Pons (tissue), 1 donor: ENCODE results near the gene TNFAIP2.

Experiments
- DNase-seq: peaks from one replicate; pipeline ENCODE4 v3.0.0-alpha.2; 2016; ENCODE audit warnings: low spot score

Gene TNFAIP2

DNA sequence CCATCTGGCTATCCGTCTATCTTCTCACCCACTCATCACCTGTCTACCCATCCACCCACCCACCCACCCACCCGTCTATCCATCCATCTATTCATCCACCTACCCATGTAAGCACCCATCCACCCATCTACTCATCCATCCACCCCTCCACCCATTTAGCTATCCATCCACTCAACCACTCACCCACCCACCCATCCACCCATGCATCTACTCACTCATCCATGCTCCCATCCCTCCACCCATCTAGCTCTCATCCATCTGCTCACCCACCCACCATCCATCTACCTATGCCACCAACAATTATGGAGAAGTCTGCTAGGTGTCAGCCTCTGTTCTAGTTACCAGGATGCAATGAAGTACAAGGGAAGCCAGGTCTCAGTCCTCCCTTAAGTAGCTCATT, 11.1 kb downstream of the TNFAIP2 start:
- DNase-seq: no peak

DNA sequence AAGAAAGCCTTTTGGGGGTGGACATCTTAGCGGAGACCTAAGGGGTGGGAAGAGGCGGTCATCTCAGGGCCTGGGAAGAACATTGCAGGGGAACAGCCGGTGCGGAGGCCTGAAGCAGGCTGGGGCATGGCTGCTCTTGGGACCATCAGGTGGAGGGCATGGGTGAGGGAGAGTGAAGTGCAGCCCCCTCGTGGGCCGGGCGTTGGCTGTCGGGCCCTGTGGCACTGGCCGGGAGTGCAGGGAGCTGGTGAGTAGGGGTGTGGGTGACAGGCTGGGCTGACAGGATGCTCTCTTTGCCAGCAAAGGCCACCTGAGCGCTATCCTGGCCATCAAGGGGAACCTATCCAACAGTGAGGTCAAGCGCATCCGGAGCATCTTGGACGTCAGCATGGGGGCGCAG, 11.7 kb downstream of the TNFAIP2 start:
- no peak for DNase-seq

DNA sequence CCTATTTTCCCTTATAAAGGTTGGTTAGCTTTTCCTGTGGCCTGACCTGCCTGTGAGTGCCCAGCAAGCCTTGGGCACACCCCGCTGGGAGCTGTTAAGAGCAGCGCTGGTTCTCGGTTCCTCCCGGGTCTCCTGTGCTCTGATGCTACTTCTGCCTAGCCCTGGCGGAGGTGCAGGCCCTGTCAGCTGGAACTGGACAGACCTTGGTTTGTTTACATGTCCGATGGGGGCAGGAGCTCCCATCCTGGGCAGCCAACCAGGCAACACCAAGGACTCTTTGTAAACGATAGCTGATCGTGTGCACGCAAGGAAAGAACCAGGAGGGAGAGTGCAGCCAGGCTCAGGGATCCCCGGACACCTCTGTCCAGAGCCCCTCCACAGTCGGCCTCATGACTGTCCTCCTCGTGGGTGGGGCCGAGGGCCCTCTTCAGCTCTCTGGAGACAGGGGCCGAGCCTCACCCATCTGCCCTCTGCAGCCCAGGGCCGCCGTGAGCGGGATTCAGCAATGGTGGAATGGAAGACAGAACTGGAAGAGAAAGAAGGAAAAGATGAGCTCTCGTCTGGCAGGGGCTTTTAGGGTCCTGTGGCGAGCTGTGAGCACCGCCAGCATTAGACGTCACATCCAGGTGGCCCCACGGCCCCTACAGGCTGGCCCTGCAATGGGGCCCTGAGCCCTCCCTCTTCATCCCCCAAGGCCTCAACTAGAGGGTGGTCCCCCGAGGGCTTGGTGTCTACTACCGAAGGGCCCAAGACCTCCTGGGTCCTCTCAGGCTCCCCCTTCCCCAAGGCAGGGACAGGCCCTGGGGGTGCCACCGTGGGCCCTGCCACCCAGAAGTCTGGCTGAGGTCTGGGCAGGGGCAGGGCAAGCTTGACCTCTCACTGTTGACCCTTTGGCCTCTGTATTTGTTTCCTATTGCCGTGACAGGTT, 12.3 kb downstream of the TNFAIP2 start:
- DNase-seq: no peak

DNA sequence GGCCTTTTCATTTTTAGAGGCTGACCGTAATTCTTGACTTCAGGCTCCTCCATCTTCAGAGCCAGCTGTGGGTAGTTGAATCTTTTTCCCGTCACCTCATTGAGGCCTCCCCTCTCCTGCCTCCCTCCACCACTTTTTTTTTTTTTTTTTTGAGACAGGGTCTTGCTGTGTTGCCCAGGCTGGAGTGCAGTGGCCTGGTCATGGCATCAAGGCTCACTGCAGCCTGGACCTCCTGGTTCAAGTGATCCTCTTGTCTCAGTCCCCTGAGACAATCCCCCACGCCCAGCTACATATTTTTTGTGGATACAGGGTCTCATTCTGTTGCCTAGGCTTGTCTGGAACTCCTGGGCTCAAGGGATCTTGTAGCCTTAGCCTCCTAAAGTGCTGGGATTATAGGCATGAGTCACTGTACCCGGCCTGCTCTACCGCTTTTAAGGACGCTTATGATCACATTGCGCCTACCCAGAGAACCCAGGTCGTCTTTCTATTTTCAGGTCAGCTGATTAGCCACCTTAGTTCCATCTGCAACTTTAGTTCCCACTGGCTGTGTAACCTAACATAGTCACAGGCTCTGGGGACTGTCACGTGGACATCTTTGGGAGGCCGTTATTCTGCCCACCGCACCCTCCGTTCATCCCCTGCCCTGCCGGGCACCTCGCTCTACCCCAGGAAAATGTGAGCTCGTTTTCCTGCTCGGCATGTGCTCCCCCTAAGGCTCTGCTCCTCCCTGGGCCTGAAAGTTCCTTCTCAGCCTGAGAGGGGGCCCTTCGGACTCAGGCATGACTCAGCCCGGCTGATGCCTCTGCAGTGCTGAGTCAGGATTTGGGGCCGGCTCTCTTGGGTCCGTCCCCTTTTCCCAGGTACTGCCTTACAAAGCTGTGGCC, 13.4 kb downstream of the TNFAIP2 start:
- DNase-seq: peak; percentile 20

DNA sequence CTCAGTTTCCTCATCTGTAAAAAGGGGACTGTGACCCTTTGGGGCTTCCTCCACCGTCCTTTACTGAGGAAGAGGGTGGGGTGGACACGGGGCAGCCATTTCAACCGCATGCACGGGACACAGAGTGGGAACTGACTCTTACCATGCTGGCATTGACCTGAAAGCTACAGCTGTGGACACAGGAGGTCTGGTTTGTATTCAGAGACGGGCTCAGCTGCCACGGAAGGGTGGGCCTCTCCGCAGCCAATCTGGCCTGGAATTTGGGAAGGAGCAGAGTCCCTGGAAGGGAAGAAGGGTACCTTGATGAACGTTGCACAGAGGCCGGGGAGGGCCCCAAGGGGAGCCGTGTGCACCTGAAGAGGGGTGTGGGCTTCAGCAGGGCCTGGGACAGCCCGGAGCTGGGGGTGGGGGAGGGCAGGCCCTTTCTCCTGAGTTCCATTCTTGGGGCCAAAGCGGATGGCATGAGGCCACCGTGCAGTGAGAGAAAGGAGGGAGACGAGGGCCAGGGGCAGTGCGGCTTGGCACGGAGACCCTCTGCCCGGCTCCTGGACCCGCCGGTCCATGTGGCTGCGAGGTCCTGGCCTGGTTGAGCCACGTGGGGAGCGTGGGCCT, 14.5 kb downstream of the TNFAIP2 start:
- DNase-seq: no peak

DNA sequence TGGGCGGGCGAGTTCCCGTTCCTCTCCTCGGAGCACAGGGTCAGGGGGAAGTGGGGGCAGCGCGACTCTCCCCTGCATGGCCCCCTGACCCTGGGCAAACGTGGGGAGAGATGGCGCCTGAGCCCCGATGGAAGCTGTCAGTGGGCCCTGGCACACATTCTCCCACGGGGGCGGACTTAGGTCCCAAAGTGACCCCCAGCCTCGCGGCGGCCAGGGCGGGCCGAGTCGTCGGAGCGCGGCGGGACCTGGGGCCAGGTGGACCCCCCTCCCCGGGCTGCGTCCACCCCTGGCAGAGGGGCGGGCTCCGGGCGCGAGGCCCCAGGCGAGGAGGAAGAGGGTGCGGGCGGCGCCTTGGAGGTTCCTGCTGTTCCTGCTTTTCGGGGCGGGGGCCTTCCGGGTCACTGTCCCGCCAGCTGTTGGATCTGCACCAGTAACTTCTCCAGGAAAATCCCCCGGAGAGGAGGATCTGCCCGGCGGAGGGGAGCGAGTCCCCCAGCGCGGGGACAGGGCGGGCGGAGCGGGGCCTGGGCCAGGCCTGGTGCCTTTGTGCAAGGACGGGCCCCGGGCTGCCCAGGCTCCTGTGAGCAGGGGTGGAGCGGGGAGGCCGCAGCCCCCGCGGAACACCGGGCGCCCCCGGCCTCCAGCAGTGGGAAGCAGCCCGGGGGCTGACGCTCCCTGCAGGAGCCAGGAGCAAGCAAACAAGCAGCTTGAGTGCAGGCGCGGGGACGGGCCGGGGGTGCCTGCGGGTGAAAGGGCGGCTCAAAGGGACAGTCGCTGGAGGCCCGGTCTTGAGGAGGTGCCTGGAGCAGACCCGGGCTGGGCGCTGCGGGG, 15.3 kb downstream of the TNFAIP2 start:
- no peak for DNase-seq

DNA sequence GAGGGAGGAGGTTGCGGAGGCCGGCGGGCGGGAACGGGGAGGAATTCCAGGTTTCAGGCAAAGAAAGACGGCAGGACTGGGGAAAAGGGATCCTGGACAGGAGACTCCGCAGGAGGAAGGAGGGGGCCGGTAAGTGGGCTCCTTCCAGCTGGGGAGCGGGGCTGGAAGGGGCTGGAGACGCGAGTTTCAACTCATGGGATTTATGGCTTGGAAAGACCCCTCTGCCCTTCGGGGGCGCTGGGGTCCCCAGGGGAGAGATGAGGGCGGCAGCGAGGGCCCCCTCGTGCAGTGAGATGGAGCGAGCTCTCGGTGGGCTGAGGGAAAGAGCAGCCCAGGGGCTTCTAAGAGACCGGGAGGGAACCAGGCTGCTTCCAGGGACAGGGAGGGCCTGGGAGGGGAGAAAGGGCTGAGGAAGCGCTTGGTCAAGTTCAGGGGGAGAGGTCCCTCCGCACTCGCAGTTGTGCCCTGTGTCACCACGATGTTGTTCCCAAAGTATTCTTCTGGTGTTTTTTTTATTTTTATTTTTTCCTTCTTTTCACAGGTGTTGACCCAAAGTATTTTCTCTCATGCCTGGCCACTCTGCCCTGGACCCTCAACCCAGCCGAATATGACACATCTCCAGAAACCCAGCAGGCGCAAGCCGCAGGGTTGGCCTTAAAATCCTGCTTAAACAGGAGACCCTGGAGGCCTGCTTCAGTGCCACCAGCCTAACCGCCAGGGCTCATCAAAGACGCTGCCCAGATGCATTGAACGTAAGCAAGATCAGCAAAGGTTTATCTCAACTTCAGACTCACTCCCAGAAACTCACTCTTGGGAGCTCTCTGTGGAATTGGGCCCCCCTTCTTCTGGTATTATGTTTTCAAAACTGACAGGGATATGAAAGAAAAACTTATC, 16.1 kb downstream of the TNFAIP2 start:
- DNase-seq: no peak

DNA sequence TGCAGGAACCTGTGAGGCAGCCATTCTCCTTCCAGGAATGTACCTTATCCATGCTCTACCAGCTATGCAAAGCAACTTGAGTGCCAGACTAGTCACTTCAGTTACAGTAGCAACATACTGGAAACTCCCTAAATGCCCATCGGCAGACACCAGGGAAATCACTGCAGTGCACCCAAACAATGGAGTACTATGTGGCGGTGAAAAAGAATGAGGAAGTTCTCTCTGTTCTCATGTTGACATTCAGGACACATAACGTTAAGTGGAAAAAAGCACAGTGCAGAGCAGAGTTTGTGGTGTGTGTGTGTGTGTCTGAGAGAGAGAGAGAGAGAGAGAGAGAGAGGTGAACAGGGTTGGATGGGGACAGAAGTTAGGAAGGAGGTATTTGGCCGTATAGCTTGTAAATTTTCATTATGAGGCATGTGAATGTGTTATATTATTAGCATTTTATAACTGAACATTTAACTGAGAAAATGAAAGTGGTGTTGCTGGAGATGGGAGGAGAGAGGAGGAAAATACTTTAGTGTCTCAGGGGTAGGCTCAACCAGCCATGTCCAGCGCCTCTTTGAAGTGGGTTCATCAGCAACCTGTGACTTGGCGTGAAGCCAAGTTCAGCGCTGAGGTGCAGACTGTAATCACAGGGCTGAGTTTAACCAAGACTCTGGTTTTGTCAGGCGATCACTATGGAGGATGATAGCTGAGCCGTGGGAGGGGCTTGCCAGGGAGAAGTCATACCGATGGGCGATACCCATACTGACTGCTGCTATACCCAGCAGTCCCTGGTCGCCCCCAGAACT, 17.3 kb downstream of the TNFAIP2 start:
- DNase-seq: no peak

DNA sequence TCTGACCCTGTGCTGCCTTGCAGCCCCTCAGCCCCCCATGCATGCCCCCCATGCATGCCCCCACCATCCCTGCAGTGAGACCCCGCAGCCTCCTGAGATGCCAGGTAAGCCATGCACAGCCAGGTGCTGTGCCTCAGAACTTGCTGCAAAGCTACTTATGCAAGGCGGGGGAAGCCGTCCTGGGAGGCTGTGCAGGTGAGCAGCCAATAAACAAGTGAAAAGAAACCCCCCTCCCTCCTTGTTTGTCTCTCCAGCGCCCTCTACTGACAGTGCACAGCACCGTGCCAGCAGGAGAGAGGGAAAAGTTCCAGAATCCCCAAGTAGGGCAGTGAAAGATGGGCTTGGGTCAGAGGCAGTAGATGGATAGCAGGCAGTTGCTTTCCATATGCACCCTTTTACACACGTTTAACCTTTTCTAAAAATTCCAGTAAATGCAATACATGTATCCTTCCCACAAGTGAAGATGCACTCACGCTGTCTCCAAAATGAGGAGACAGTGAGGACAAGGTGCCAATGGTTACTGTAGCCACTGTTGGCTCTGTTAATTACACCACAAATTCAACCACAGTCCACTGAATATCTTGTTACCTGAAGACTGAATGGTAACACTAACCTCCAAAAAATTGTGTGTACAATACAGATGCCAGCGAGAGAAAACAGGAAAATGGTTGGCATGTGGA, 18.0 kb downstream of the TNFAIP2 start:
- peak; percentile 46 for DNase-seq

DNA sequence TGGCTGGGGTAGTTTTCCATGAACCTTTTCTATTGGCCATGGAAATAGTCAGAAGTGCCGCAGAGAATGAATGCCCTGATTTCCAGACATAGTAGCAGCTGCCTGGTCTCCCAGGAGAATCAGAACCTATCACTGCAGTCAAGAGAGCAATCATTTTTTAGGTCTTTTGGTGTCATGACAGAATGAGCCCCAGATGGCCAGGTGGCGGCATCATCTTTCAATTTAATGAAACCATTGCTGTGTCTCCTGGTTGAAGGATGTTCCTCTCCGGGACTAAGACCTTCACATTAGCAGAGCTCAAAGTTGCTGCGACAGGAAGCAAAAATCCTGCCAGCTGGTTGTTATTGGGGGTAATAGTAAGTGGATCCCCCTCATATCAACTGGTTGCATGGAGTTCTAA, 18.8 kb downstream of the TNFAIP2 start:
- peak; percentile 25 for DNase-seq

DNA sequence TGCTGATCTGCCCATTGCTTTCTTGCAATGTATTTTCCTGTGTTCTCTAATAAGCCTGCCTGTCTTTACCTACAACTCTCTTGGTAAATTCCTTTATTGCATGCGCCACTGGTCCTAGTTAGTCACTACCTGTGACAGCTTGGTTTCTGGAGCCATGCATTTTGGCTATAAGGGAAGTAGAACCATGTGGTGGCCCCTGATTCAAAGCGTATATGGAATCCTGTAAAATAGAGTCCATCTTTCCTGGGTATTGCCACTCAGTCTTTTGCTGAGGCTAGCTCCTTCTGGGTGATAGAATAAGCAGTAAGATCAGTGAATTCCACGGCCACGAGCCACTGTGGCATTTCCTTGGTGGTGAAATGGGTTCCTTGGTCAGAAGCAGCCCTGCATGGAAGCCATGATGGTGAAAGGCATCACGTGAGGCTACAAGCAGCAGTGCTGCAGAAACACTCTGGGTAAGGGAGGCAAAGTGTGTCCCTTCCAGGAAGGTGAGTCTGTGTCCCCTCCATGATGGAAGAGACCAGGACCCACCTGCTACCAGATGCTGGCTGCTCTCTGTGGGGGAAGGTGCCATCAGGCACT, 19.6 kb downstream of the TNFAIP2 start:
- no peak for DNase-seq

DNA sequence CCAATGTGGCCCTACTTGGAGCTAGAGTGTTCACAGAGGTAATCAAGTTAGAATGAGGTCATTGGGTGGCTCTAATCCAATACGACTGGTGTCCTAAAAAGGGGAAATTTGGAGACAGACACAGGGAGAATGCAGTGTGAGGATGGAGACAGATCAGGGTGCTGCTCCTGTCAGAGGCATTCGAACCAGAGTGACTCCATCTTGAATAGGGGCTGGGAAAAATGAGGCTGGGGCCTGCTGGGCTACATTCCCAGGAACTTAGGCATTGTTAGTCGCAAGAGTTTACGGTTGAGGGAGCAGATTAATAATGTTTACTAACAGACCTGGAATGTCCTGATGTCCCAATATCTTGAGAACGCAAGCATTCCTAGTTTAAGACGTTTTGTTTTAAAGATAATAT, 20.2 kb downstream of the TNFAIP2 start:
- no peak for DNase-seq

DNA sequence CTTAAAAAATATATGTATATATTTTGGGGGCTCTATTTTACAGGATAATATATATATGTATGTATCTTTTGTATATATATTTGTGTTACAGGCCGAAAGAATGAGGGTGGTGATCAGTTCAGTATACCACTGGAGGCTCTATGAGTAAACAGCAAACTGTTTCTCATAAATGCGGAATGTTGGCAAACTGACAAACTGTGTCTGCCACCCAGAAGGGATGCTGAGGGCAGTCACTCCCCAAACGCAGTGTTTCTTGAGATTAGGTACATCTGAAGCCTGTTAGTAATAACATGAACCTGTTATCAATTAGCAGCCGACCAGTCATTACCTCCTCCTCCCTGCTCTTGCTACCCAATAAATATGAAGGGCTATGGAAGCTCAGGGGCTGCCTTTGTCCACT, 20.8 kb downstream of the TNFAIP2 start:
- no peak for DNase-seq

DNA sequence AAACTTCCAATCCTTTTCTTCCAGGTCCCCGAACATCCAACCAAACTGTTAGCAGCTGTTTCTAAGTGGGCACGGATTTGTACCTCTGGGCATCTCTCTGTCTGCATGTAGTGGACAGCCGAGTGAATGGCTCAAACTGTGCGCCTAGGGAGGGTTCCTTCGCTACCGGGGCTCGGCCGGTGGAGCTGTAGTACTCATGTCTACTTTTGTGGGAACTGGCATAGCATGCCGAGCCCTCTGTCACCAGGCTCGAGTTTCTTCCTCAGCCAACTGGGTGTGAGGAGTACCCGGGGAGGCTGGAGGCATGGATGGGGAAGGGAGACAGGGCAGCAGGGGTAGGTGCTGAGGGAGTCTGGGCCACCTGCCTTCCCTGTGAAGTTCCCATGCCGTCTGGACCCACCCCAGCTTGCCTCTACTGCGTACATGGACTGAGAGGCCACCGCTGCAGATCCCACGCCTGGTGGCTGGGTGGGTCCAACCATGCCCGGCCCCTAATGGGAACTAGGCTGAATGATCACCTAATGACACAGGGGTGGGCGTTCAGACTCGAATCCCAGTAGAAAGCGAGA, 23.0 kb downstream of the TNFAIP2 start:
- DNase-seq: no peak

DNA sequence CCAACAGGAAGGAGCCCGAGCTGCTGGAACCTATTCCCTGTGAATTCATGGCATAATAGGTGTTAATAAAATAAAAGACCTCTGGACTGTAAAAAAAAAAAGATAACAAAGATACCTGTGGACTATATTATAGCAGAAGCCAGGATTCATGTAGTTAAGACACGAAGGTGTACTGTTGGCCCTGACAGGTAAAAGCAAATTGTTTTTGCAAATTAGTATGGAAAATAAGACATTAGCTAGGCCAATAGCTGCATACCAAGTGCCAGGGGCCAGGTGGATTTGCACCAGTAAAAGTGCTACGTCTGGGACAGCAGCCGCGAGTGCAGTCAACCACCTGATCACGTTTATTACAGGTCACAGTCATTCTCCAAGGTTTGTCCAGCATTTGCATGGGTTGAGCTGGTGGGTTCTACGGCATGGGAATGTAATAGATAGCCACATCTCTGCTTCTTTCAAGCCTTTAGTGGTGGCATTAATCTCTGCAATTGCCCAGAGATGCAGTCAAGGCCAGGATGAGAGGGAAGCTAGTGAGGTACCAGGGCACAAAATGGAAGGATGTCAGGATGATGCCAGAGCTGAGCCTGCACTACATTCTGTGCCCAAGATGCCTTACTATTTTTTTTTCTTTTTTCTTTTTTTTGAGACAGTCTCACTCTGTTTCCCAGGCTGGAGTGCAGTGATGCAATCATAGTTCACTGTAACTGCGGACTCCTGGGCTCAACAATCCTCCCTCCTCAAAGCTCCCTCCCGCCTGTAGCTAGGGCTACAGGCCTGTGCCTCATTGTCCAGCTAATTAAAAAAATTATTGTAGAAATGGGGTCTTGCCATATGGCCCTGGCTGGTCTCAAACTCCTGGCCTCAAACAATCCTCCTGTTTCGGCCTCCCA, 26.3 kb downstream of the TNFAIP2 start:
- DNase-seq: no peak

DNA sequence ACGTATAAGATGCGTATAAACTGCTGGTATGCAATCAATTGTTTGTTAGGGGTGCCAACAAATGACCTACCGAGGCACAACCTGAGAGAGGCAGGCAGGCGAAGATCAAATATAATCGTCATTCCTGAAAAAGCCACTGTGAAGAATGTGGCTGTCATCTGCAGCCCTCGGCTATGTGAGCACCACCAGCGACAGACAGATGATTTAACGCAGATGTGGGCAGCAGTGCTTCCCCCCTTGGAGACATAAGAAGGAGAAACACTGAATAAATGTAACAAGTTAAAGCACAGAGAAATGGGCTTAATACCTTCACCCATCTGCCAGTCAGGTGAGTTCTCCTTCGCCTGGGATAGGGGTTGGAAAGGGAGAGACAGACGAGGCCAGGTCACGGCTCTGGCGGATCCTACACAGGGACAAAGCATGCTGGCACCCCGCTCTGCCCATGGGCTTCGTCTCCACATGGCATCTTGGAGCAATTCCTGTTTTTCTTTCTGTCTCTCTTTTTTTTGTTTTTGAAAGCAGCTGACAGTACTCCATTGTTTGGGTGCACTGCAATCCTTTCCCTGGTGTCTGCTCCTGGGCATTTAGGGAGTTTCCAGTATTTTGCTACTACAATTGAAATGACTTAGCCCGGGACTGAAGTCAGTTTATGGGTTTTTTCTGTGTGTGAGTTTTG, 28.1 kb downstream of the TNFAIP2 start:
- DNase-seq: peak; percentile 86

DNA sequence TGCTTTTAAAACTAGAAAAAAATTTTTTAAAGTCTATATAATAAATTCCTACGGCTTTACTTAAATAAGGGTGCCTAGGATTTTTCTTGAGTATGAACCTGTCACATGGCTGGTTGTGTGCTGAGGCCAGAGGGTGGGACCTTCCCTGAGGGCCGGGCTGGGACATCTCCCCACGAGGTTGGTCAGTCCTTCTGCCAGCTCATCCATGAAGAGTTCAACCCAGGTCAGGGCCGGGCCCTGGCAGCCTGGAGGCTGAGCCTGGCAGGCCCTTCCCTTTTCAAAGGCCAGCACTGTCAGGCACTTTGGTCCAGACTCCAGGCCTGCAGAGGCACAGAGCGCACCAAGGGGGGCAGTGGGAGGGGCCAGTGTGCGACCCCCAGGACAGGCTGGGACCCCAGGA, 31.7 kb downstream of the TNFAIP2 start:
- peak; percentile 83 for DNase-seq
